ENCODE results near the gene ADGRL2.

DNA sequence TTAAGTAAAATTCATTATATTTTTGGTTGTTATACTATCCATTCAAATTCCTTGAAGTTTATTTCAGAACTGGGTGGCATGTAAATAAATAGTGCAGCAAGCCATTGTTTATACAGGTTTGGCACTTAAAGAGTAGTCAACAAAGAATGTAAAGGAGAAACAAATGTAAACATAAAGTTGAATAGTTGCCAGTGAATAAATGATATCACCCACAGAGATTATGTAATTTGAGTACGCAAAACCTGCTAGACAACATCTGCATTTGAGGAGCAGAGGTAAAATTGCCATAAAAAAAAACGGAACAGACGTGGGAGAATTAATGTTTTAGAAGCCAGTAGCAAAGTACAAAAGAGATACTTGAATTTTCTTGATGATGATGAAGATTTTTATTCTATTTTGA lies 111.6 kb downstream of the ADGRL2 start:
- TF ChIP-seq, protein P1, sequence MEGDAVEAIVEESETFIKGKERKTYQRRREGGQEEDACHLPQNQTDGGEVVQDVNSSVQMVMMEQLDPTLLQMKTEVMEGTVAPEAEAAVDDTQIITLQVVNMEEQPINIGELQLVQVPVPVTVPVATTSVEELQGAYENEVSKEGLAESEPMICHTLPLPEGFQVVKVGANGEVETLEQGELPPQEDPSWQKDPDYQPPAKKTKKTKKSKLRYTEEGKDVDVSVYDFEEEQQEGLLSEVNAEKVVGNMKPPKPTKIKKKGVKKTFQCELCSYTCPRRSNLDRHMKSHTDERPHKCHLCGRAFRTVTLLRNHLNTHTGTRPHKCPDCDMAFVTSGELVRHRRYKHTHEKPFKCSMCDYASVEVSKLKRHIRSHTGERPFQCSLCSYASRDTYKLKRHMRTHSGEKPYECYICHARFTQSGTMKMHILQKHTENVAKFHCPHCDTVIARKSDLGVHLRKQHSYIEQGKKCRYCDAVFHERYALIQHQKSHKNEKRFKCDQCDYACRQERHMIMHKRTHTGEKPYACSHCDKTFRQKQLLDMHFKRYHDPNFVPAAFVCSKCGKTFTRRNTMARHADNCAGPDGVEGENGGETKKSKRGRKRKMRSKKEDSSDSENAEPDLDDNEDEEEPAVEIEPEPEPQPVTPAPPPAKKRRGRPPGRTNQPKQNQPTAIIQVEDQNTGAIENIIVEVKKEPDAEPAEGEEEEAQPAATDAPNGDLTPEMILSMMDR (IDR thresholded peaks at IDR 0.05): no peak
- no peak for TF ChIP-seq POLR2A (IDR thresholded peaks at IDR 0.05)
